Activated T-cell treated with anti-CD3 and anti-CD28 coated beads, Interleukin-2, amount 50 U/mL, for 48 hours (primary cell): Measurements from ENCODE around the gene NOD2.

Source experiments
- DNase-seq, 2 experiments: peaks; one replicate each; pipeline ENCODE4 v3.0.0-alpha.2; 2020

The NOD2 gene

GRCh38 chr16:50718061-50718760, 24.8 kb downstream of the NOD2 start:
- no peak for DNase-seq

DNA sequence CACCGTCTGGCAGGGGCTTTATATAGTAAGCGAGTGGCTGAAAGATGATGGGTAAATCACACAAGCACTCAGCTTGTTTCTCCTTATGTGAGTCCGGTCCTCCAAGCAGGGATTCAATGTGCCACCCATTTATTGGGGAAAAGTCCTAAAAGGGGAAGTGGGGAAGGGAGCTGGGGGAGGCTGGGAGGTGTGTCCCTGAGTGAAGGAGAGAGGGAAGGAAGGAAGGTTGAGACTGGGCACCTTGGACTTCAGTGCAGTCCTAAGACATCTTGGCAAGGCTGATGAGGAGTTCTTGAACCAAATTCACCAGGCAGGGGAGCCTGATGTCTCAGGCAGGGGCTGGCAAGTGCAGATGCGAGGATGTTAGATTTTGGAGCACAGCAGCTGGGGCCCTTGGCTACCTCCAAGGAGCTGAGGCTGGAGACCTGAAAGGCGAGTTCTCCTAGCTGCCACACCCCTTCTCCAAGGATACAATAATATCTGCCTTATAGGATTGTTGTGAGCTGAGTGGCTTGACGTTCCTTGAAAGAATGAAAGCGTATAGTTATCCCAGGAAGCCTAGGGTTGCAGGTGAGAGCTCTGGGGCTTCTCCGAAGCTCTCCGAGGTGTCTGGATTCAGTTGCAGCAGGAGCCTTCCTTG, 25.5 kb downstream of the NOD2 start:
- DNase-seq: no peak

GRCh38 chr16:50719401-50720337, 26.3 kb downstream of the NOD2 start:
- no peak for DNase-seq

DNA sequence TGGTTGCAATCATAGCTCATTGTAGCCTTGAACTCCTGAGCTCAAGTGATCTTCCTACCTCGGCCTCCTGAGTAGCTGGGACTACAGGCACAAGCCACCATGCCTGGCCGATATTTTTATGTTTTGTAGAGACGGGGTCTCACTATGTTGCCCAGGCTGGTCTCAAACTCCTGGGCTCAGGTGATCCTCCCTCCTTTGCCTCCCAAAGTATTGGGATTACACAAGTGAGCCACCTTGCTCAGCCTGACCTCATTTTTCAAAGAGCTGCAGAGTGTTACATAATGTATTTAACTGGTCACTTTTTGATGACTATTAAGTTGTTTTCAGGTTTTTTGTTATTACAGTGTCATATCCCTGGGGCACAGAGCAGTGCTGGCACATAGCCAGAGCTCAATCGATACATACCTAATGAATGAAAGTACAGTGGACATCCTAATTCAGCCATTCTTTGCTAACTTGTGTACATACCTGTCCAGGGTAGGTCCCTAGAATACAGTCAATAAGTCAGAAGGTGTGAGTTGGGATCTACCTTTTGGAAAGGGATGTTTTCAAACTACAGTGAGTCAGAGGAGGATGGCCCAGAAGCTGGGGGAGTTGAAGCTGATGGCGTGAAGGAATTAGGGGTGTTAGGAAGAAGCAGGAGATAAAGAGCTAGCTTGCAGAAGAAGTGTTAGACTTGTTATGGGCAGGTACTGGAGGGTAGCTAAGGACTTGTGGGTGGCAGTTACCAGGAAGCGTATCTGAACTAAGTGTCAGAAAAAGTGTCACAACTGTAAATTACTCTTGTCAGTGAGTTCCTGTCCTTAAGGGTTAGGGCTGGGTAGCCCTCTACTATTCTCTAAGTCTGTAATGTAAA, 28.4 kb downstream of the NOD2 start:
- DNase-seq: no peak

DNA sequence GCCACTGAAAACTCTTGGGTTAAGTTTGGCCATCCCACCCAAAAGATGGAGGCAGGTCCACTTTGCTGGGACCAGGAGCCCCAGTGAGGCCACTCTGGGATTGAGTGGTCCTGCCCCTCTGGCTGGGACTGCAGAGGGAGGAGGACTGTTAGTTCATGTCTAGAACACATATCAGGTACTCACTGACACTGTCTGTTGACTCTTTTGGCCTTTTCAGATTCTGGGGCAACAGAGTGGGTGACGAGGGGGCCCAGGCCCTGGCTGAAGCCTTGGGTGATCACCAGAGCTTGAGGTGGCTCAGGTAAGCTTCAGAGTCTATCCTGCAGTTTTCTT, 29.0 kb downstream of the NOD2 start:
- no peak for DNase-seq

GRCh38 chr16:50722960-50723359, 29.6 kb downstream of the NOD2 start:
- DNase-seq: no peak

- no peak for DNase-seq
Measured at GRCh38 chr16:50724306-50724705, 30.9 kb downstream of the NOD2 start.

DNA sequence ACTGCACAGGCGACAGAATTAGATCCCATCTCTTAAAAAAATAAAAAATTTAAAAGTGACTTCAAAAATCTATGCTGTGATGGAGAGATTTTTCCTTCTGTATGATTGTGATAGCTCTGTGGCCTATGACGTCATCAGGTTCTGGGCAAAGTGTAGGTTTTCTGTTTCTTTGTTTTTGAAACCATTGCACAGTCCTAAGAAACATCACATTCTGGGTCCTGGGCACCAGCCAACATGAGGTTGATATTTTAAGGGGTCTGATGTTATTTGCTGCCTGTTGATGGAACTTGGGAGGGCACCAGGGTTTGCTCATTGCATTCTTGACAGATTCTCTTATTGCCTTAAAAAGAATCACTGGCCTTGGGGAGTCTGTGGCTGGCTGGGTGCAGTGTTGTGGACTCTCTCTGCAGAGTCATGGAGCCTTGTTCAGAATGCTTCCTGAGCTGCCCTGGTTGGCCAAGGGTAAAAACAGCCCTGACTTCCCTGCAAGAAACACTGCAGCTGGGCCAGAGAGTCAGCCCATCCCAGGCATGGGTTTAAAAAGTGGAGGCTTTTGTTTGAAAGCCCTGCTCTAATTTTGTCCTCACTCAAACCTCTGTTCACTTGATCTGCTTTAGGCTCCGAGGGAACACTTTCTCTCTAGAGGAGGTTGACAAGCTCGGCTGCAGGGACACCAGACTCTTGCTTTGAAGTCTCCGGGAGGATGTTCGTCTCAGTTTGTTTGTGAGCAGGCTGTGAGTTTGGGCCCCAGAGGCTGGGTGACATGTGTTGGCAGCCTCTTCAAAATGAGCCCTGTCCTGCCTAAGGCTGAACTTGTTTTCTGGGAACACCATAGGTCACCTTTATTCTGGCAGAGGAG, 38.0 kb downstream of the NOD2 start:
- DNase-seq: no peak

DNA sequence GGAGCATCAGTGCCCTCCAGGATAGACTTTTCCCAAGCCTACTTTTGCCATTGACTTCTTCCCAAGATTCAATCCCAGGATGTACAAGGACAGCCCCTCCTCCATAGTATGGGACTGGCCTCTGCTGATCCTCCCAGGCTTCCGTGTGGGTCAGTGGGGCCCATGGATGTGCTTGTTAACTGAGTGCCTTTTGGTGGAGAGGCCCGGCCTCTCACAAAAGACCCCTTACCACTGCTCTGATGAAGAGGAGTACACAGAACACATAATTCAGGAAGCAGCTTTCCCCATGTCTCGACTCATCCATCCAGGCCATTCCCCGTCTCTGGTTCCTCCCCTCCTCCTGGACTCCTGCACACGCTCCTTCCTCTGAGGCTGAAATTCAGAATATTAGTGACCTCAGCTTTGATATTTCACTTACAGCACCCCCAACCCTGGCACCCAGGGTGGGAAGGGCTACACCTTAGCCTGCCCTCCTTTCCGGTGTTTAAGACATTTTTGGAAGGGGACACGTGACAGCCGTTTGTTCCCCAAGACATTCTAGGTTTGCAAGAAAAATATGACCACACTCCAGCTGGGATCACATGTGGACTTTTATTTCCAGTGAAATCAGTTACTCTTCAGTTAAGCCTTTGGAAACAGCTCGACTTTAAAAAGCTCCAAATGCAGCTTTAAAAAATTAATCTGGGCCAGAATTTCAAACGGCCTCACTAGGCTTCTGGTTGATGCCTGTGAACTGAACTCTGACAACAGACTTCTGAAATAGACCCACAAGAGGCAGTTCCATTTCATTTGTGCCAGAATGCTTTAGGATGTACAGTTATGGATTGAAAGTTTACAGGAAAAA, 38.8 kb downstream of the NOD2 start:
- DNase-seq: no peak

- DNase-seq: no peak
Measured at GRCh38 chr16:50733468-50733867, 40.1 kb downstream of the NOD2 start.

- no peak for DNase-seq
Measured at GRCh38 chr16:50735629-50736122, 42.3 kb downstream of the NOD2 start.

- no peak for DNase-seq
Measured at GRCh38 chr16:50736448-50736847, 43.0 kb downstream of the NOD2 start.

DNA sequence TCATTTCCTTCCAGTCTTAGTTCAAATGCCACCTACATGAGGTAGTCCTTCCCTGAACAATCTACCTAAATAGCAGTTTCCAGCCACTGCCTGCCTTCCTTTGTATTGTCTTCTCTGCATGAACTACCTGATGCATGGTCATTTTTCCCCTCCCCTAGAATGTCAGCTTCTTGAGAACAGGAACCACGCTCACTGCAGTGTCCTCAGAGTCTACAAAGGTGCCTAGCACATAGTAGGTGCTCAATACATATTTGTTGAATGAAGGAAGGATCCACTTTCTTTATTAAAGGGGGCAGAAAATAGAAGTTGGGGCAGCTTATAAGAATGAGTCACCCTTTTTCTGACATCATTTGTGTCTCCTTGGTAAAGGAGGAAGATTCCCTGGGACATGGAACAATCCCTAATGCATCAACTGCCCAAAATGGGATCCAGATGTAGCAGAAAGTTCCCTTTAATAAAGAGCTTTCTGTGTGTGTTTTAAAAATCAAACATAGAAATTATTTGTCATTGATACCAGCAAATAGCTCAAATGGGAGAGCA, 44.1 kb downstream of the NOD2 start:
- DNase-seq: no peak

GRCh38 chr16:50739031-50739430, 45.6 kb downstream of the NOD2 start:
- DNase-seq: no peak

DNA sequence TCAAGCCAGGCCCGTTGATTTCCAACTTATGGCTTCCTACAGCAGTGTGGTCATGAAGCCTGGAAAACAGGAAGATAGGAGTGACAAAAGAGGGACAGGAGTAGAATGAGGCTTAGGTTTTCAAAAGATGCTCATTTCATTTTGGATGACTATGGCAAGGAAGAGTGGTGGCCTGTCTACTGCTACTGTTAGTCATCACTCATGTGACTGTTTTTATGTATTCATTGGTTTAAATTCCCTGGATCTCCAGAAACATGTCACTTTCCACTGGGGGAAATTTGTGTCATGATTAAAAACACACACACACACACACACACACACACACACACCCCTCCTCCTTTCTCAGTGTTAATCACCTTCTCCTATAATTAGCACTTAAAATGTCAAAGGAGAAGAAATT, 47.3 kb downstream of the NOD2 start:
- no peak for DNase-seq

DNA sequence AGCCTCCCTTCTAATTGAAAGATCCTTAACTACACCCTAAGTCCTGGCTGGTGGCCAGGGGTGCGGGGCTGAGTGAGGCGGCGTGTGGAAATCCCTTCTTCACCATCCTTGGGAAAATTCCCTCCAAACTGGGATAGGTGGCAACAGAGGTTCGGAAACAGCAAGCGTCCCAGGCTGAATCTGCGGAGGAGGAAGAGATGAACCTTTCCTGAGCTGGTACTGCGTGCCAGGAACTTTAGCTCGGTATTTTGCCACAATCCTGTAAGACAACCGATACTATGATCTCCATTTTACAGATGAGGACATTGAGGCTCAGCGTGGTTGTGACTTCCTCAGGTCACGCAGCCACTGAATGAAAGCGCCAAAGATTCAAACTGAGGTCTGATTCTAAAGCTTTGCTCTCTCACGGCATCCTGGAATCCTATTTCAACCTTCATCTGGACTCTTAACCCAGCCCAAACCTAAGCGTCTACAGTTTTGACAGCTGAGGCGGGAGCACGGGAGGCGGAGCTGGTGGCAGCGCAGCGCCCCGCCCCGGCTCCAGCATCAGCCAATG, 47.9 kb downstream of the NOD2 start:
- DNase-seq: no peak

DNA sequence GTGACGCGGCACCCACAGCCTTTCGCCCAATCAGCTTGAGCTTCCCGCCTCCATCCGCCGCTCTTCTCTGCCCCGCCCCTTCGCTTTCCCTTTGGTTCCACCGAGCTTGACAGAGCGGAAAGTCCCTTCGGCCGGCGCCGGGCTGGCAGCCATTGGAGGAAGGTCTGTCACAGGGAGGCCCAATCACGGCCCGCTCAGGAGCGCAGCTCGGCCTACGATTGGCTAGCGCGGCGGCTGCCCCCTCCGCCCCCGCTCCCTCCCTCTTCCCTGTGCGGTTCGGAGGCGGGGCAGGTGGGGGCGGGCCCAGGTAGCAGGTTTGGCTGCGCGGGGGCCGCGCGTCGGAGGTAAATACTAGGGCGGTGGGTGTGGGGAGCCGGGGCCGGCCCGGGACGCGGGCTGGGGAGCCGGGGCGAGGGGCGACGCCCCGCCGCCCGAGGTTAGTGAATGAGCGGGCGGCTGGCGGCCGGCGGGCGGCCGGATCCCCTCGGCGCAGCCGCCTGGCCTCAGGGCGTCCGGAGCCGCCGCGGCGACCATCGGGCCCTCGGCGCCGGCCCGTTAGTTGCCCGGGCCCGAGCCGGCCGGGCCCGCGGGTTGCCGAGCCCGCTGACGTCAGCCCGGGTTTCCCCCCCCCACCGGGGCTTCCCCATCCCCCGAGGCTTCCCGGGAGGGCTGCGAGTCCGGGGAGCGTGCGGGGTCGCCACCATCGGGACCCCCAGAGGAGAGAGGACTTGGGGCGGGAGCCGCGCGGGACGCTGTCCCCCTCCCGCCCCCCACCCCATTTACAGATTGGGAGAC, 48.6 kb downstream of the NOD2 start, which contains the start of gene CYLD:
CYLD (plus strand) TSS at position 306 of the 795 bp plus-strand sequence. CDS start 7,613 bp downstream, outside the sequence.
- peak; percentile 98 to 99 for DNase-seq

GRCh38 chr16:50742576-50743200, 49.3 kb downstream of the NOD2 start:
- peak; percentile 62 to 64 for DNase-seq
